Measurements from ENCODE around the gene GAB3. TPM values are rescaled to one million over a fixed set of nuclear protein-coding genes. Genes with fewer than 3 reads are reported as not detected.

GAB3 gene
- total and polyA plus RNA-seq, 2 experiments from 2014 or later = 0.89 to 1.8 TPM

DNA sequence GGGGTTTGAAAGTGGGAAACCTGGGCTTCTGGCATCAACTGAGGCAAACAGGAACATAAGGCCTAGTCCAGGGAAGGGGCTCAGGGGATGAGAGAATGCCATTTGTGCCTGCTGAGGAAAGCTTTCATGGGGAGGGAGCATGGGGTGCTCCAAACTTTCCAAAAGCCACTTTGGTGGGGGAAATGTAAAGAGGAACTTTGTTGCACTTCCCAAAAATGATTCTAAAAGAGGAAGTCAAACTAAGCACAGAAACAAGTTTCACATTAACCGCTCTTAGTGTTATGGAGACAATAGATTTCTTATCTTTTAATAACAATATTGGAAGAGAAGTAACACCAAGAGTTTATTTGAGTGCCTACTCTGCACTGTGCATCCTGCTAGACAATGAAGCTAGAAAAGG, 32.3 kb downstream of the GAB3 start (continued):
- TF ChIP-seq ETS1 (IDR thresholded peaks at IDR 0.05) (no peak), EZH2 (IDR thresholded peaks at IDR 0.05; ENCODE audit: low read depth, unreplicated experiment) (no peak), ZNF114 (CRISPR knock-in tag; IDR thresholded peaks at IDR 0.05) (no peak), JUNB (IDR thresholded peaks at IDR 0.05; ENCODE audit: unreplicated experiment) (no peak), EZH2phosphoT487 (IDR thresholded peaks at IDR 0.05; ENCODE audit: unreplicated experiment) (no peak), NANOG (IDR thresholded peaks at IDR 0.05; ENCODE audit: borderline replicate concordance) (no peak)

DNA sequence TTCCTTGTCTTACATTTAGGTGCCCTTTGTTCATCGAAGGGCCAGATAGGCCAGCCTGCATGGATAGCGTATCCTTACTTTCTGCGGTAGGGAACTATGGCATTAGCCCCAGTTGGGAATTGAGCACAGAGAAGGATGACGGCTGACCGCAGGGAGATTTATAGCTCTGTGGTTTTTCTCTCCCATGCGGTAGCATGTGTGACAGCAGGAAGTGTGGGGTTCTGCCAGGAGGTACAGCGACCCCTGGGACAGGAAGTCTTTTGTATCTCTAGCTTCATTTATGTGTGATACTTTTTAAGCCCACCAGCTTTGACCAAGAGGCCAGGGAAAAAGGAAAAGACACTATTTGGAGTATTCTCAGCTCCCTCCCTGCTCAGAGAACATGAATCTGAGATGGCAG, 33.1 kb downstream of the GAB3 start:
- Histone ChIP-seq H3K27ac (ENCODE audit: low read depth) (no peak overlapping the region), H3K9me2 (ENCODE audit: insufficient read depth) (no peaks in the 10 kb centered on the region), H3K79me2 (replicated peaks; ENCODE audit: insufficient read depth) (no peaks in the 10 kb centered on the region), H4K20me1 (replicated peaks; ENCODE audit: insufficient read depth) (no peaks in the 10 kb centered on the region), H3K4me1 (ENCODE audit: insufficient read depth) (no peaks in the 10 kb centered on the region), H3K4me3 (no peak overlapping the region), H3F3A (replicated peaks; ENCODE audit: low read depth) (no peaks in the 10 kb centered on the region), H2AFZ (no peak overlapping the region), H3K36me3 (ENCODE audit: insufficient read depth) (no peaks in the 10 kb centered on the region), H3K27me3 (ENCODE audit: insufficient read depth) (no peaks in the 10 kb centered on the region), H3K4me2 (no peak overlapping the region)
- peaks cover 4% of the 10 kb centered on the region for H3K27me3 Mint-ChIP-seq (ENCODE audit: insufficient read depth, low read depth, poor library complexity)
- H3K36me3 Mint-ChIP-seq (ENCODE audit: low read depth) = no peaks in the 10 kb centered on the region
- no peak for DNase-seq (ENCODE audit: low spot score)
- no peaks in the 10 kb centered on the region; the same call in 2 of the 3 replicates for H3K9me3 Mint-ChIP-seq
- H3K4me3 Mint-ChIP-seq = no peak overlapping the region
- ATAC-seq = no peak
- H3K4me1 Mint-ChIP-seq = peaks cover 2% of the 10 kb centered on the region; the same call in 1 of the 3 replicates
- no peak overlapping the region for H3K27ac Mint-ChIP-seq
- TF ChIP-seq EZH2 (IDR thresholded peaks at IDR 0.05; ENCODE audit: low read depth, unreplicated experiment) (no peak), ZNF331 (CRISPR knock-in tag; IDR thresholded peaks at IDR 0.05; ENCODE audit: low read depth) (no peak), JUNB (IDR thresholded peaks at IDR 0.05; ENCODE audit: unreplicated experiment) (no peak), STAT1 (IDR thresholded peaks at IDR 0.05; ENCODE audit: unreplicated experiment) (no peak), EZH2phosphoT487 (IDR thresholded peaks at IDR 0.05; ENCODE audit: unreplicated experiment) (no peak), ZNF114 (CRISPR knock-in tag; IDR thresholded peaks at IDR 0.05) (no peak), NANOG (IDR thresholded peaks at IDR 0.05; ENCODE audit: borderline replicate concordance) (no peak), CREB1 (CRISPR knock-in tag; IDR thresholded peaks at IDR 0.05; ENCODE audit: low read depth) (no peak), POLR2AphosphoS5 (IDR thresholded peaks at IDR 0.05; ENCODE audit: low read depth) (no peak), ZNF462 (CRISPR knock-in tag; IDR thresholded peaks at IDR 0.05) (no peak), ETS1 (IDR thresholded peaks at IDR 0.05) (no peak)
- TF ChIP-seq, protein P1, sequence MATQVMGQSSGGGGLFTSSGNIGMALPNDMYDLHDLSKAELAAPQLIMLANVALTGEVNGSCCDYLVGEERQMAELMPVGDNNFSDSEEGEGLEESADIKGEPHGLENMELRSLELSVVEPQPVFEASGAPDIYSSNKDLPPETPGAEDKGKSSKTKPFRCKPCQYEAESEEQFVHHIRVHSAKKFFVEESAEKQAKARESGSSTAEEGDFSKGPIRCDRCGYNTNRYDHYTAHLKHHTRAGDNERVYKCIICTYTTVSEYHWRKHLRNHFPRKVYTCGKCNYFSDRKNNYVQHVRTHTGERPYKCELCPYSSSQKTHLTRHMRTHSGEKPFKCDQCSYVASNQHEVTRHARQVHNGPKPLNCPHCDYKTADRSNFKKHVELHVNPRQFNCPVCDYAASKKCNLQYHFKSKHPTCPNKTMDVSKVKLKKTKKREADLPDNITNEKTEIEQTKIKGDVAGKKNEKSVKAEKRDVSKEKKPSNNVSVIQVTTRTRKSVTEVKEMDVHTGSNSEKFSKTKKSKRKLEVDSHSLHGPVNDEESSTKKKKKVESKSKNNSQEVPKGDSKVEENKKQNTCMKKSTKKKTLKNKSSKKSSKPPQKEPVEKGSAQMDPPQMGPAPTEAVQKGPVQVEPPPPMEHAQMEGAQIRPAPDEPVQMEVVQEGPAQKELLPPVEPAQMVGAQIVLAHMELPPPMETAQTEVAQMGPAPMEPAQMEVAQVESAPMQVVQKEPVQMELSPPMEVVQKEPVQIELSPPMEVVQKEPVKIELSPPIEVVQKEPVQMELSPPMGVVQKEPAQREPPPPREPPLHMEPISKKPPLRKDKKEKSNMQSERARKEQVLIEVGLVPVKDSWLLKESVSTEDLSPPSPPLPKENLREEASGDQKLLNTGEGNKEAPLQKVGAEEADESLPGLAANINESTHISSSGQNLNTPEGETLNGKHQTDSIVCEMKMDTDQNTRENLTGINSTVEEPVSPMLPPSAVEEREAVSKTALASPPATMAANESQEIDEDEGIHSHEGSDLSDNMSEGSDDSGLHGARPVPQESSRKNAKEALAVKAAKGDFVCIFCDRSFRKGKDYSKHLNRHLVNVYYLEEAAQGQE (IDR thresholded peaks at IDR 0.05; ENCODE audit: unreplicated experiment) = no peak
